A549 (cell line): ENCODE data around the gene GHR. TPM values are rescaled to one million over a fixed set of nuclear protein-coding genes. Genes with fewer than 3 reads are reported as not detected.

Experiments
- ATAC-seq, 2 experiments: fragments of 200-7000 bp in 1 of 2; fragments of >200 bp in 1 of 2; cut with Nextera tagmentation in 1 of 2; cut with Tn5 transposase in 1 of 2; 3 replicates each; pipeline versions ENCODE4 v1.8.0 to v1.9.1; 2018 to 2020; ENCODE audit warnings: mild to moderate bottlenecking in 1 of 2, moderate library complexity in 1 of 2
- CTCF ChIA-PET: fragments of 300-600 bp; sonication (Branson Sonifier 250); formaldehyde crosslinking; extraction: SDS; loops from one replicate; lab custom pipeline; 2021; ENCODE audit warnings: antibody characterized with exemption, inconsistent platforms; lab: Yijun Ruan, JAX
- POLR2A ChIA-PET: fragments of 350-600 bp; formaldehyde crosslinking; extraction: SDS; loops from one replicate; lab custom pipeline; 2021; ENCODE audit warnings: antibody characterized with exemption, inconsistent platforms; lab: Yijun Ruan, JAX
- DNase-seq, 2 experiments: peaks; one replicate each; pipeline versions ENCODE4 v3.0.0 to v3.0.0-alpha.2; 2011 to 2016; ENCODE audit warnings: low read depth in 1 of 2, low spot score in 1 of 2
- FAIRE-seq: peaks from 2 replicates; lab custom pipeline; 2011; peaks lifted over from hg19 to GRCh38; lab: Jason Lieb, UNC
- H3K27ac ChIP-seq, 2 experiments: fragments of >200 bp; sonication (Bioruptor Twin); formaldehyde crosslinking; 3 replicates each; pipeline ENCODE4 v1.5.1; 2016 to 2017
- H3K4me1 ChIP-seq: fragments of >200 bp; sonication (Bioruptor Twin); formaldehyde crosslinking; 3 replicates; pipeline ENCODE4 v1.6.1; 2016
- H3K4me2 ChIP-seq: fragments of >200 bp; sonication (Bioruptor Twin); formaldehyde crosslinking; 3 replicates; pipeline ENCODE4 v1.6.1; 2016
- H3K4me3 ChIP-seq: fragments of >200 bp; sonication (Bioruptor Twin); formaldehyde crosslinking; 3 replicates; pipeline ENCODE4 v1.5.1; 2016
- H3K9me3 ChIP-seq: fragments of >200 bp; sonication (Bioruptor Twin); formaldehyde crosslinking; 3 replicates; pipeline ENCODE4 v1.6.1; 2016
- BHLHE40 ChIP-seq: IDR thresholded peaks from 2 replicates; pipeline ENCODE4 v1.6.1; 2012; ENCODE audit warnings: low read depth, low read length, inconsistent platforms
- CBX8 ChIP-seq: fragments of 200-600 bp; sonication (generic); IDR thresholded peaks from 2 replicates; pipeline ENCODE4 v1.6.1; 2016
- CEBPB ChIP-seq, 2 experiments: fragments of >200 bp in 1 of 2; sonication (Bioruptor Twin) in 1 of 2; formaldehyde crosslinking in 1 of 2; IDR thresholded peaks; 2 replicates each; pipeline ENCODE4 v1.6.1; 2012 to 2016
- EHMT2 ChIP-seq: fragments of 200-600 bp; sonication (generic); IDR thresholded peaks from 2 replicates; pipeline ENCODE4 v1.6.1; 2016; ENCODE audit warnings: antibody characterized with exemption, low read depth, mild to moderate bottlenecking, moderate library complexity
- FOSB ChIP-seq: fragments of 250-450 bp; sonication (Bioruptor Pico); IDR thresholded peaks from 2 replicates; pipeline ENCODE4 v1.5.0; 2020; ENCODE audit warnings: mild to moderate bottlenecking, moderate library complexity
- GATA3 ChIP-seq: IDR thresholded peaks from 2 replicates; pipeline ENCODE4 v1.6.1; 2012; ENCODE audit warnings: borderline replicate concordance
- JUN ChIP-seq, 2 experiments: fragments of >200 bp; sonication (Bioruptor Twin); formaldehyde crosslinking; IDR thresholded peaks; 2 replicates in 1 of 2; 3 replicates in 1 of 2; pipeline ENCODE4 v1.6.1; 2016 to 2017
- KDM5A ChIP-seq: fragments of 200-600 bp; sonication (generic); IDR thresholded peaks from 2 replicates; pipeline ENCODE4 v1.6.1; 2016; ENCODE audit warnings: antibody characterized with exemption, mild to moderate bottlenecking
- MAFK ChIP-seq: fragments of 450-650 bp; IDR thresholded peaks from 2 replicates; pipeline ENCODE4 v1.6.1; 2014; ENCODE audit not compliant: partially characterized antibody
- MYC ChIP-seq: IDR thresholded peaks from 2 replicates; pipeline ENCODE4 v1.6.1; 2012; ENCODE audit warnings: mild to moderate bottlenecking, inconsistent platforms, low read length, improper control_type of control experiment, borderline replicate concordance
- NFE2L2 ChIP-seq: fragments of 150-350 bp; conservative IDR thresholded peaks from 2 replicates; pipeline ENCODE4 v1.6.1; 2014; ENCODE audit warnings: low read length
- NPAS2 ChIP-seq: fragments of 250-450 bp; sonication (Bioruptor Pico); IDR thresholded peaks from 2 replicates; pipeline ENCODE4 v1.8.0; 2022; ENCODE audit warnings: mild to moderate bottlenecking, moderate library complexity, borderline replicate concordance
- NR3C1 ChIP-seq: fragments of >200 bp; sonication (Bioruptor Twin); formaldehyde crosslinking; IDR thresholded peaks from 3 replicates; pipeline ENCODE4 v1.6.1; 2017
- POLR2AphosphoS2 ChIP-seq: conservative IDR thresholded peaks from 2 replicates; pipeline ENCODE4 v1.6.1; 2012; ENCODE audit warnings: low read length, improper control_type of control experiment, inconsistent platforms
- RAD21 ChIP-seq, 2 experiments: fragments of >200 bp in 1 of 2; sonication (Bioruptor Twin) in 1 of 2; formaldehyde crosslinking in 1 of 2; IDR thresholded peaks in 1 of 2; conservative IDR thresholded peaks in 1 of 2; 2 replicates in 1 of 2; 3 replicates in 1 of 2; pipeline ENCODE4 v1.6.1; 2012 to 2018; ENCODE audit warnings: inconsistent platforms in 1 of 2
- RARB ChIP-seq: fragments of 250-450 bp; sonication (Bioruptor Pico); IDR thresholded peaks from 2 replicates; pipeline ENCODE4 v1.8.0; 2021; ENCODE audit warnings: mild to moderate bottlenecking, moderate library complexity
- RCOR1 ChIP-seq: fragments of 150-350 bp; IDR thresholded peaks from 2 replicates; pipeline ENCODE4 v1.6.1; 2014; ENCODE audit warnings: antibody characterized with exemption, low read length, low read depth
- TFCP2L1 ChIP-seq: fragments of 250-450 bp; sonication (Bioruptor Pico); IDR thresholded peaks from 2 replicates; pipeline ENCODE4 v1.5.0; 2021; ENCODE audit warnings: mild to moderate bottlenecking
- TP53 ChIP-seq: fragments of 250-450 bp; sonication (Bioruptor Pico); IDR thresholded peaks from 2 replicates; pipeline ENCODE4 v1.5.0; 2021; ENCODE audit warnings: mild to moderate bottlenecking, moderate library complexity
- ZNF302 ChIP-seq: fragments of 250-450 bp; sonication (Bioruptor Pico); IDR thresholded peaks from 2 replicates; pipeline ENCODE4 v1.9.0; 2021; ENCODE audit warnings: inconsistent platforms, mild to moderate bottlenecking, moderate library complexity
- WGBS: methylation state at CpG from one replicate; pipeline ENCODE4 v1.1.6; 2017; ENCODE audit errors: missing lambda C conversion rate; 5-methylcytosine and 5-hydroxymethylcytosine counted together
- polyA plus RNA-seq, 4 experiments: library from polyadenylated mRNA; depleted of rRNA in 3 of 4; stranded (reverse); fragments of >200 nt; fragmentation: RNase III in 1 of 4; extraction: RNeasy Plus Mini Kit Qiagen cat#74134 plus additional on column Dnase treatment in 1 of 4; gene quantifications; 2 replicates in 3 of 4; 3 replicates in 1 of 4; pipeline ENCODE4 v1.2.3, GENCODE V29; 2011 to 2017
- TF ChIP-seq, protein P1 (sequence below): fragments of 200-600 bp; sonication (generic); IDR thresholded peaks from 2 replicates; pipeline ENCODE4 v1.6.1; 2016; ENCODE audit warnings: antibody characterized with exemption, mild to moderate bottlenecking, moderate library complexity
- TF ChIP-seq, protein P2 (sequence below): fragments of 250-450 bp; sonication (Bioruptor Pico); IDR thresholded peaks from 2 replicates; pipeline ENCODE4 v1.5.0; 2020; ENCODE audit warnings: low read depth, mild to moderate bottlenecking, moderate library complexity
- TF ChIP-seq, protein P3 (sequence below): fragments of 450-650 bp; IDR thresholded peaks from 2 replicates; pipeline ENCODE4 v1.6.1; 2014; ENCODE audit warnings: antibody characterized with exemption

Gene GHR
- polyA plus RNA-seq, 2 of the 4 experiments (the other 2 are of a cell fraction) = 0.05 TPM; not detected in 1

DNA sequence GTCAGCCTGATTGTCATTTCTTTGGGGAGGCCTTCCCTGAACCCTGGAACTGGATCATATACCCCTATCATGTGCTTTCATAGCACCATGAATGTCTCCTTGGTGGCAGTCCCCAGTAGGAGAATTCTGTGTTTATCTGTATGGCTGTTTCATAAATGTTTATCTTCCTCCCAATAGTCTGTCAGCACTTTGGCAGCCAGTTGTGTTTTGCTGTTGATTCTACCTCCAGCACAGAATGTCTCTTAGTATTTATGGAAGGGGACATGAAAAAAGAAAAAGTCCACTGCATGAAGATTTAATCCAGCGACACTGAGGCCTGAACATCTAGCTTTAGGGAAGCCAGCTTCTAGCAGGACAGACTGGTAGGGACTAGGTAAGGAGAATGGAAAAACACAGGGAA, 38.3 kb downstream of the GHR start:
- WGBS = 0% methylated on average over 1 of the region's 1 CpG
- no peak overlapping the region for H3K4me3 ChIP-seq
- CTCF ChIA-PET = interaction anchor here (1.1 kb wide), 1 partner anchor 10 kb away, joined by 5 read pairs; no protein-coding TSS in a partner anchor
- DNase-seq = no peak
- POLR2A ChIA-PET = no interaction called here
- TF ChIP-seq BHLHE40 (no peak), NFE2L2 (no peak), RARB (no peak), NPAS2 (CRISPR knock-in tag) (no peak), JUN (IDR thresholded peaks at IDR 0.05) (no peak), RAD21 (conservative IDR thresholded peaks at IDR 0.05 in 1 of 2, IDR thresholded peaks at IDR 0.05 in 1 of 2) (no peak), KDM5A (no peak), FOSB (CRISPR knock-in tag) (no peak), NR3C1 (no peak)
- TF ChIP-seq, protein P1, sequence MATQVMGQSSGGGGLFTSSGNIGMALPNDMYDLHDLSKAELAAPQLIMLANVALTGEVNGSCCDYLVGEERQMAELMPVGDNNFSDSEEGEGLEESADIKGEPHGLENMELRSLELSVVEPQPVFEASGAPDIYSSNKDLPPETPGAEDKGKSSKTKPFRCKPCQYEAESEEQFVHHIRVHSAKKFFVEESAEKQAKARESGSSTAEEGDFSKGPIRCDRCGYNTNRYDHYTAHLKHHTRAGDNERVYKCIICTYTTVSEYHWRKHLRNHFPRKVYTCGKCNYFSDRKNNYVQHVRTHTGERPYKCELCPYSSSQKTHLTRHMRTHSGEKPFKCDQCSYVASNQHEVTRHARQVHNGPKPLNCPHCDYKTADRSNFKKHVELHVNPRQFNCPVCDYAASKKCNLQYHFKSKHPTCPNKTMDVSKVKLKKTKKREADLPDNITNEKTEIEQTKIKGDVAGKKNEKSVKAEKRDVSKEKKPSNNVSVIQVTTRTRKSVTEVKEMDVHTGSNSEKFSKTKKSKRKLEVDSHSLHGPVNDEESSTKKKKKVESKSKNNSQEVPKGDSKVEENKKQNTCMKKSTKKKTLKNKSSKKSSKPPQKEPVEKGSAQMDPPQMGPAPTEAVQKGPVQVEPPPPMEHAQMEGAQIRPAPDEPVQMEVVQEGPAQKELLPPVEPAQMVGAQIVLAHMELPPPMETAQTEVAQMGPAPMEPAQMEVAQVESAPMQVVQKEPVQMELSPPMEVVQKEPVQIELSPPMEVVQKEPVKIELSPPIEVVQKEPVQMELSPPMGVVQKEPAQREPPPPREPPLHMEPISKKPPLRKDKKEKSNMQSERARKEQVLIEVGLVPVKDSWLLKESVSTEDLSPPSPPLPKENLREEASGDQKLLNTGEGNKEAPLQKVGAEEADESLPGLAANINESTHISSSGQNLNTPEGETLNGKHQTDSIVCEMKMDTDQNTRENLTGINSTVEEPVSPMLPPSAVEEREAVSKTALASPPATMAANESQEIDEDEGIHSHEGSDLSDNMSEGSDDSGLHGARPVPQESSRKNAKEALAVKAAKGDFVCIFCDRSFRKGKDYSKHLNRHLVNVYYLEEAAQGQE = no peak
- TF ChIP-seq, protein P2, sequence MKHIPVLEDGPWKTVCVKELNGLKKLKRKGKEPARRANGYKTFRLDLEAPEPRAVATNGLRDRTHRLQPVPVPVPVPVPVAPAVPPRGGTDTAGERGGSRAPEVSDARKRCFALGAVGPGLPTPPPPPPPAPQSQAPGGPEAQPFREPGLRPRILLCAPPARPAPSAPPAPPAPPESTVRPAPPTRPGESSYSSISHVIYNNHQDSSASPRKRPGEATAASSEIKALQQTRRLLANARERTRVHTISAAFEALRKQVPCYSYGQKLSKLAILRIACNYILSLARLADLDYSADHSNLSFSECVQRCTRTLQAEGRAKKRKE (CRISPR knock-in tag) = no peak
- TF ChIP-seq, all 56 proteins: peak for 0
- FAIRE-seq = no peak
- no peak overlapping the region for H3K27ac ChIP-seq
- no peaks in the 10 kb centered on the region for H3K9me3 ChIP-seq
- no peak overlapping the region for H3K4me2 ChIP-seq
- no peaks in the 10 kb centered on the region for H3K4me1 ChIP-seq
- no peak for ATAC-seq

DNA sequence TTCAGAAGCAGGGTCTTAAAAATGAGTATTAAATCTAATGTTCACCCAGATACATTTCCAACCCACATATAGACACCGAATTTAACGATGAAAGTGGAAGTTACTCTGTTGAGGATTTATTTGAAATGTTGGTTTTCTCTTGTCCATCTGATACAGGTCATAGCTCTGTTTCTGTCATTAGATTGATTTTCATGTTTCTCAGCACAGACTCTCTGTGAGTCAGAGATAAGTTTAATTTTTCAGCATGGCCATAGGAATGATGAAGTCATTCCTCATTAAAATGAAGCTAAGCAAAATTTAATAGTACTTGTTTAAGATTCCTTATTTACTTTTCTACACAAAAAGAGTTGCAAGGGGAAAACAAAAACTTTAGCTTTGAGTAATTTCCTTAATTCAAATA, 38.8 kb downstream of the GHR start:
- DNase-seq (no peak), FAIRE-seq (no peak), ATAC-seq (no peak)
- TF ChIP-seq BHLHE40 (no peak), GATA3 (no peak), EHMT2 (no peak), TP53 (CRISPR knock-in tag) (no peak), CBX8 (no peak)
- TF ChIP-seq, protein P3, sequence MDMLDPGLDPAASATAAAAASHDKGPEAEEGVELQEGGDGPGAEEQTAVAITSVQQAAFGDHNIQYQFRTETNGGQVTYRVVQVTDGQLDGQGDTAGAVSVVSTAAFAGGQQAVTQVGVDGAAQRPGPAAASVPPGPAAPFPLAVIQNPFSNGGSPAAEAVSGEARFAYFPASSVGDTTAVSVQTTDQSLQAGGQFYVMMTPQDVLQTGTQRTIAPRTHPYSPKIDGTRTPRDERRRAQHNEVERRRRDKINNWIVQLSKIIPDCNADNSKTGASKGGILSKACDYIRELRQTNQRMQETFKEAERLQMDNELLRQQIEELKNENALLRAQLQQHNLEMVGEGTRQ = no peak
- POLR2A ChIA-PET = no interaction called here
- Histone ChIP-seq H3K9me3 (no peaks in the 10 kb centered on the region), H3K4me1 (no peaks in the 10 kb centered on the region), H3K27ac (no peak overlapping the region), H3K4me3 (no peak overlapping the region), H3K4me2 (no peak overlapping the region)
- 5% methylated on average over 2 of the region's 2 CpGs for WGBS
- CTCF ChIA-PET = interaction anchor here (0.6 to 1.7 kb wide), 2 partner anchors 10 to 39 kb away, joined by 3 read pairs; partner anchors contain the start of gene GHR

DNA sequence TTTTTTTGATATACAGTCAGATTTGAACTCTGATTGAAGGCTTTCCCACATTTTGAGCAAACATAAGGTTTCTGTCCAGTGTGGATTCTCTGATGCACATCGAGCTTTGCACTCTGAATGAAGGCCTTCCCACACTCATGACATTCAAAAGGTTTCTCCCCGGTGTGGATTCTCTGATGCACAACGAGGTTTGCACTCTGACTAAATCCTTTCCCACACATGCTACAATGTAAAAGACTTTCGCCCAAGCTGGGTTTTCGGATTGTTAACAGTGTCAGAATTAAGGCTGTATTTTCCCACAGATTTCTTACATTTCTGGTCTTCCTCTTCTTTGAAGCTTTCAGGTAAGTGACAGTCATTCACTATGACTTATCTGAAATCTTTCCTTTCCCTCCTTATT, 44.3 kb downstream of the GHR start:
- no peaks in the 10 kb centered on the region for H3K4me1 ChIP-seq
- DNase-seq (no peak), FAIRE-seq (no peak), ATAC-seq (no peak)
- H3K4me2 ChIP-seq = no peak overlapping the region
- 11% methylated on average over 5 of the region's 5 CpGs for WGBS
- H3K9me3 ChIP-seq = no peaks in the 10 kb centered on the region
- POLR2A ChIA-PET = no interaction called here
- CTCF ChIA-PET = interaction anchor here (1.1 kb wide), 1 partner anchor 44 kb away, joined by 3 read pairs; the partner anchor contains the start of gene GHR
- TF ChIP-seq POLR2AphosphoS2 = no peak
- no peak for TF ChIP-seq MAFK
- TF ChIP-seq TP53 (CRISPR knock-in tag) = no peak
- TF ChIP-seq TFCP2L1 = no peak
- TF ChIP-seq RCOR1 = no peak
- TF ChIP-seq CEBPB (IDR thresholded peaks at IDR 0.05) = no peak
- no peak for TF ChIP-seq ZNF302 (CRISPR knock-in tag)
- TF ChIP-seq MYC = no peak
- no peak overlapping the region for H3K27ac ChIP-seq
- no peak overlapping the region for H3K4me3 ChIP-seq
